ENCODE data around the gene TEAD1. TPM values are rescaled to one million over a fixed set of nuclear protein-coding genes. Genes with fewer than 3 reads are reported as not detected.

The TEAD1 gene
- total and polyA plus RNA-seq, 9 of the 15 experiments (the other 6 are each of a cell fraction or from before 2014, with no cell fraction given): 1.7 to 17.7 (median 10.8) TPM

GRCh38 chr11:12792018-12792417, 117.8 kb downstream of the TEAD1 start:
- Histone ChIP-seq H3K9ac (ENCODE audit: insufficient read depth in 1 of 2, low read depth in 2 of 2, low read length in 2 of 2) (no peak overlapping the region), H3K4me3 (no peak overlapping the region), H3K9me3 (replicated peaks; ENCODE audit: control insufficient read depth, insufficient read depth, low read depth, low read length) (no peaks in the 10 kb centered on the region), H3K4me2 (ENCODE audit: insufficient read depth, low read length) (no peak overlapping the region), H2AFZ (ENCODE audit: low read depth, low read length) (no peak overlapping the region), H3K27me3 (ENCODE audit: control insufficient read depth in 2 of 2, insufficient read depth in 2 of 2, low read length in 2 of 2) (no peaks in the 10 kb centered on the region), H3K9me1 (ENCODE audit: control insufficient read depth, insufficient read depth, low read length) (no peaks in the 10 kb centered on the region), H3K4me1 (replicated peaks in 1 of 2; ENCODE audit: control insufficient read depth in 2 of 2, insufficient read depth in 2 of 2, low read length in 2 of 2) (peaks cover 5 to 14% of the 10 kb centered on the region in 2 experiments; a peak in 4 of 5 replicates), H3K36me3 (ENCODE audit: control insufficient read depth, insufficient read depth, low read length) (no peaks in the 10 kb centered on the region), H3K27ac (ENCODE audit: extremely low read depth, low read depth, low read length) (no peak overlapping the region), H3K79me2 (ENCODE audit: control insufficient read depth, insufficient read depth, low read length) (no peaks in the 10 kb centered on the region), H4K20me1 (replicated peaks; ENCODE audit: control insufficient read depth, insufficient read depth, low read length) (no peaks in the 10 kb centered on the region)
- DNase-seq (ENCODE audit: extremely low read depth in 1 of 4, low spot score in 3 of 4) (peak in 3 of 4 experiments; percentile 20 to 37 (median 21)), ATAC-seq (peak; percentile 66; the same call in 2 of the 3 replicates), FAIRE-seq (peak; percentile 44)
- intact Hi-C loops (cut with micrococcal nuclease): no loop called here
- POLR2A ChIA-PET: interaction anchor here (0.7 to 1.6 kb wide), 4 partner anchors 11 to 18 kb away, joined by 3 read pairs; no protein-coding TSS in a partner anchor
- CTCF ChIA-PET (ENCODE audit: low intra/inter-chr PET ratio): no interaction called here
- no TSS peak for BruUV-seq (replicated peaks)
- in situ Hi-C loops (cut with MboI): no loop called here
- TF ChIP-seq SAP30 (IDR thresholded peaks at IDR 0.05; ENCODE audit: borderline replicate concordance, insufficient read depth, low read depth, low read length, poor library complexity, severe bottlenecking): no peak
- TF ChIP-seq FOXO4 (CRISPR knock-in tag; IDR thresholded peaks at IDR 0.05): no peak
- 0 out of 2 replicates have a peak, but pooled peaks have one; percentile 7 for TF ChIP-seq ZNF316 (IDR thresholded peaks at IDR 0.05)
- no peak for TF ChIP-seq POLR2G (IDR thresholded peaks at IDR 0.05; ENCODE audit: low read depth, low read length)
- peak; percentile 58; the same call in 1 of the 2 replicates for TF ChIP-seq DPF2 (IDR thresholded peaks at IDR 0.05)
- 0 out of 2 replicates have a peak, but pooled peaks have one; percentile 24 for TF ChIP-seq MTA2 (IDR thresholded peaks at IDR 0.05; ENCODE audit: low read depth)
- TF ChIP-seq KDM1A (IDR thresholded peaks at IDR 0.05): peak in 1 of 2 experiments; percentile 22; a peak in 1 of 4 replicates
- TF ChIP-seq, protein P1, sequence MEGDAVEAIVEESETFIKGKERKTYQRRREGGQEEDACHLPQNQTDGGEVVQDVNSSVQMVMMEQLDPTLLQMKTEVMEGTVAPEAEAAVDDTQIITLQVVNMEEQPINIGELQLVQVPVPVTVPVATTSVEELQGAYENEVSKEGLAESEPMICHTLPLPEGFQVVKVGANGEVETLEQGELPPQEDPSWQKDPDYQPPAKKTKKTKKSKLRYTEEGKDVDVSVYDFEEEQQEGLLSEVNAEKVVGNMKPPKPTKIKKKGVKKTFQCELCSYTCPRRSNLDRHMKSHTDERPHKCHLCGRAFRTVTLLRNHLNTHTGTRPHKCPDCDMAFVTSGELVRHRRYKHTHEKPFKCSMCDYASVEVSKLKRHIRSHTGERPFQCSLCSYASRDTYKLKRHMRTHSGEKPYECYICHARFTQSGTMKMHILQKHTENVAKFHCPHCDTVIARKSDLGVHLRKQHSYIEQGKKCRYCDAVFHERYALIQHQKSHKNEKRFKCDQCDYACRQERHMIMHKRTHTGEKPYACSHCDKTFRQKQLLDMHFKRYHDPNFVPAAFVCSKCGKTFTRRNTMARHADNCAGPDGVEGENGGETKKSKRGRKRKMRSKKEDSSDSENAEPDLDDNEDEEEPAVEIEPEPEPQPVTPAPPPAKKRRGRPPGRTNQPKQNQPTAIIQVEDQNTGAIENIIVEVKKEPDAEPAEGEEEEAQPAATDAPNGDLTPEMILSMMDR (IDR thresholded peaks at IDR 0.05 in 2 of 3, conservative IDR thresholded peaks at IDR 0.05 in 1 of 3; ENCODE audit: insufficient read depth in 2 of 3, low read depth in 1 of 3, low read length in 3 of 3): no peak
- TF ChIP-seq SMARCA4 (IDR thresholded peaks at IDR 0.05): peak; percentile 30
- TF ChIP-seq TAL1 (IDR thresholded peaks at IDR 0.05): peak; percentile 55; the same call in 1 of the 2 replicates
- no peak for TF ChIP-seq IFI16 (CRISPR knock-in tag; IDR thresholded peaks at IDR 0.05)
- peak; percentile 48 for TF ChIP-seq NCOR1 (IDR thresholded peaks at IDR 0.05)
- TF ChIP-seq EP300 (IDR thresholded peaks at IDR 0.05; ENCODE audit: low read length): peak; percentile 44; the same call in 1 of the 2 replicates
- peak; percentile 77 for TF ChIP-seq ARID1B (IDR thresholded peaks at IDR 0.05)
